Testis (tissue), 3 donors: Measurements from ENCODE around the gene USP20. TPM values are rescaled to one million over a fixed set of nuclear protein-coding genes. Genes with fewer than 3 reads are reported as not detected.
A peak's percentile ranks its signal among the peaks of the same experiment; 100 is the strongest.

Source experiments
- DNase-seq: peaks from one replicate; pipeline ENCODE4 v3.0.0-alpha.2; 2019
- H3K27ac ChIP-seq, 2 donors: fragments of 200-600 bp; sonication (generic); one replicate each; pipeline ENCODE4 v1.5.1; 2019
- H3K27me3 ChIP-seq: fragments of 200-600 bp; sonication (generic); one replicate; pipeline ENCODE4 v1.5.1; 2019
- H3K36me3 ChIP-seq: fragments of 200-600 bp; sonication (generic); one replicate; pipeline ENCODE4 v1.5.1; 2017; ENCODE audit warnings: low read depth; ENCODE audit errors: missing control alignments
- H3K4me1 ChIP-seq: fragments of 200-600 bp; sonication (generic); one replicate; pipeline ENCODE4 v1.5.1; 2019
- H3K4me3 ChIP-seq, 2 donors: fragments of 200-600 bp; sonication (generic); one replicate each; pipeline ENCODE4 v1.5.1; 2017 to 2019
- H3K9me3 ChIP-seq: fragments of 200-600 bp; sonication (generic); one replicate; pipeline ENCODE4 v1.5.1; 2017
- POLR2A ChIP-seq: fragments of 450-650 bp; IDR thresholded peaks from one replicate; pipeline ENCODE4 v1.6.1; 2017; ENCODE audit warnings: antibody characterized with exemption, mild to moderate bottlenecking, moderate library complexity
- WGBS, 2 donors: methylation state at CpG; one replicate each; pipeline ENCODE4 v1.1.5; 2018; 5-methylcytosine and 5-hydroxymethylcytosine counted together
- intact Hi-C: fragments of 100-400 bp; cut with DNase I; formaldehyde crosslinking; loops from one replicate; pipeline ENCODE4 v1.15.1; 2023; ENCODE audit warnings: low total_unique reads
- polyA plus RNA-seq: library from polyadenylated mRNA; stranded (reverse); fragments of 350-450 nt; fragmentation: Illumina TruSeq; extraction: RNeasy Lipid Tissue Mini Kit (QIAGEN cat#74804); gene quantifications from one replicate; pipeline ENCODE4 v1.2.3, GENCODE V29; 2014; ENCODE audit warnings: low read depth, low replicate concordance; ENCODE audit not compliant: insufficient read depth
- total RNA-seq, 2 donors: library from RNA; depleted of rRNA; stranded (reverse); fragments of >200 nt; gene quantifications; one replicate each; pipeline ENCODE4 v1.2.3, GENCODE V29; 2016
- TF ChIP-seq, protein P1 (sequence below), 3 experiments: fragments of 450-650 bp in 2 of 3; fragments of 200-600 bp in 1 of 3; sonication (generic) in 1 of 3; IDR thresholded peaks; one replicate each; pipeline ENCODE4 v1.5.1; 2016 to 2019; ENCODE audit warnings: antibody characterized with exemption in 3 of 3, mild to moderate bottlenecking in 2 of 3, moderate library complexity in 1 of 3

Gene USP20
- total and polyA plus RNA-seq, 3 donors from 2014 or later, result 37.4 to 48.3 (median 46.8) TPM

DNA sequence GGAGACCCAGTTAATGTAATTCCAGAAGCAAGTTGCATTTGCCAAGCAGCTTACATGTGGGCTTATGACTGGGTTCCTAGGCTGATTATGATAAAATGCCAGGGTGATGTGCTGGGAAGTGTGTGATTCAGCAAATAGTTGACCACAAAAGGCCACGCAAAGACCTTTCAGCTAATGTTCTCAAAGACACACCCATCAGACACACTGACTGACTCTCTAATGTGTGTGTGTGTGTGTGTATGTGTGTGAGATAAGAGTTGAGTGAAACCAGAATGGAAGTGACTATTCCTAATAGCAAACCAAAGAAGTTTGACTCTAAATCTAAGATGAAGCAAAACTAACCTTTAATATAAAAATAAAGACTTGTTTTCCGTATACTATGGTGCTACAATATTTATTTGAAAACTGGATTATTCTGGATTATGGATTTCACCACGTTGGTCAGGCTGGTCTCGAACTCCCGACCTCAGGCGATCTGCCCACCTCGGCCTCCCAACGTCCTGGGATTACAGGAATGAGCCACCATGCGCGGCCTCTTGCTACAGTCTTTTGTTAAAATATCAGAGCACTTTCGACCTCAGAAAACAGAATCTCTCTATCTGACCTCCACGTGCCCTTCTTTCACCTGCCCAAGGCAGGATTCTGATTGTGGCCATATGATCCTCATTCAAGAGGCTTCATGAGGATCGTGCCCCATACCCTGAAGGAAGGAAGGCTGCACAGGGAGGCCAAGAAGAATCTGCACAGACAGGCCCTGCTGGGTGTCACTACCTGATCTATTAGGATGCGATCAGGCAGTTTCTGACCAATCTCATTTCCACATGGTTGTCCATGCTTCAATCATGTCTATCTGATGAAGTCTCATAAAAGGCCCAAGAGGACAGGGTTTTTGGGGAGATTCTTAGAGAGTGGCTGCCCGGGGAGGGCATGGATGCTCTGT, 75.6 kb downstream of the USP20 start:
- DNase-seq, result peak; percentile 36
- Histone ChIP-seq H3K4me1 (no peaks in the 10 kb centered on the region), H3K9me3 (no peaks in the 10 kb centered on the region), H3K27ac (no peak overlapping the region), H3K4me3 (no peak overlapping the region), H3K27me3 (no peaks in the 10 kb centered on the region), H3K36me3 (no peaks in the 10 kb centered on the region)
- 84 to 85% methylated on average over 15 of the region's 15 CpGs for WGBS, 2 donors
- intact Hi-C loops, result no loop called here
- TF ChIP-seq, protein P1, sequence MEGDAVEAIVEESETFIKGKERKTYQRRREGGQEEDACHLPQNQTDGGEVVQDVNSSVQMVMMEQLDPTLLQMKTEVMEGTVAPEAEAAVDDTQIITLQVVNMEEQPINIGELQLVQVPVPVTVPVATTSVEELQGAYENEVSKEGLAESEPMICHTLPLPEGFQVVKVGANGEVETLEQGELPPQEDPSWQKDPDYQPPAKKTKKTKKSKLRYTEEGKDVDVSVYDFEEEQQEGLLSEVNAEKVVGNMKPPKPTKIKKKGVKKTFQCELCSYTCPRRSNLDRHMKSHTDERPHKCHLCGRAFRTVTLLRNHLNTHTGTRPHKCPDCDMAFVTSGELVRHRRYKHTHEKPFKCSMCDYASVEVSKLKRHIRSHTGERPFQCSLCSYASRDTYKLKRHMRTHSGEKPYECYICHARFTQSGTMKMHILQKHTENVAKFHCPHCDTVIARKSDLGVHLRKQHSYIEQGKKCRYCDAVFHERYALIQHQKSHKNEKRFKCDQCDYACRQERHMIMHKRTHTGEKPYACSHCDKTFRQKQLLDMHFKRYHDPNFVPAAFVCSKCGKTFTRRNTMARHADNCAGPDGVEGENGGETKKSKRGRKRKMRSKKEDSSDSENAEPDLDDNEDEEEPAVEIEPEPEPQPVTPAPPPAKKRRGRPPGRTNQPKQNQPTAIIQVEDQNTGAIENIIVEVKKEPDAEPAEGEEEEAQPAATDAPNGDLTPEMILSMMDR (IDR thresholded peaks at IDR 0.05), result no peak
- no peak for TF ChIP-seq POLR2A

- H3K4me3 ChIP-seq, result no peak overlapping the region
- H3K4me1 ChIP-seq, result no peaks in the 10 kb centered on the region
- no peaks in the 10 kb centered on the region for H3K27me3 ChIP-seq
- intact Hi-C loops, result no loop called here
- WGBS, 2 donors, result 82 to 89% methylated on average over 5 of the region's 5 CpGs
- H3K36me3 ChIP-seq, result no peaks in the 10 kb centered on the region
- TF ChIP-seq POLR2A, result no peak
- TF ChIP-seq, protein P1 (IDR thresholded peaks at IDR 0.05), result no peak
- H3K9me3 ChIP-seq, result no peaks in the 10 kb centered on the region
- DNase-seq, result no peak
- no peak overlapping the region for H3K27ac ChIP-seq
These were observed 78.8 kb downstream of the USP20 start for GRCh38 chr9:129914051-129914450.

- H3K9me3 ChIP-seq, result no peaks in the 10 kb centered on the region
- no peaks in the 10 kb centered on the region for H3K36me3 ChIP-seq
- no peak for TF ChIP-seq POLR2A
- TF ChIP-seq, protein P1 (IDR thresholded peaks at IDR 0.05), result no peak
- no peaks in the 10 kb centered on the region for H3K27me3 ChIP-seq
- DNase-seq, result no peak
- H3K4me3 ChIP-seq, result no peak overlapping the region
- H3K27ac ChIP-seq, result no peak overlapping the region
- intact Hi-C loops, result no loop called here
- H3K4me1 ChIP-seq, result no peaks in the 10 kb centered on the region
- 95 to 96% methylated on average over 7 of the region's 7 CpGs for WGBS, 2 donors
These were observed 81.4 kb downstream of the USP20 start for GRCh38 chr9:129916707-129917106.

GRCh38 chr9:129918296-129918950, 83.2 kb downstream of the USP20 start:
- no peaks in the 10 kb centered on the region for H3K9me3 ChIP-seq
- no peaks in the 10 kb centered on the region for H3K27me3 ChIP-seq
- TF ChIP-seq, protein P1 (IDR thresholded peaks at IDR 0.05), result no peak
- TF ChIP-seq POLR2A, result no peak
- no peaks in the 10 kb centered on the region for H3K4me1 ChIP-seq
- no peak overlapping the region for H3K27ac ChIP-seq
- WGBS, 2 donors, result 95% methylated on average over 14 of the region's 14 CpGs
- no peak overlapping the region for H3K4me3 ChIP-seq
- intact Hi-C loops, result no loop called here
- DNase-seq, result no peak
- no peaks in the 10 kb centered on the region for H3K36me3 ChIP-seq
